OCI-LY3 (cell line): Measurements from ENCODE around the gene CALY.

ENCODE experiments used
- H2AFZ ChIP-seq: fragments of 200-600, 300-600 bp; shearing (Covaris generic); 2 replicates; pipeline ENCODE4 v1.6.0; 2014; ENCODE audit warnings: antibody characterized with exemption, low read depth, low read length
- H3K27ac ChIP-seq: fragments of 200-600, 300-600 bp; sonication (generic); 2 replicates; pipeline ENCODE4 v1.5.1; 2014; ENCODE audit warnings: mild to moderate bottlenecking, low read length, moderate library complexity, mixed read lengths
- H3K27me3 ChIP-seq: fragments of 200-600, 300-600 bp; sonication (generic); 2 replicates; pipeline ENCODE4 v1.6.1; 2014; ENCODE audit warnings: low read depth, low read length, mixed read lengths
- H3K36me3 ChIP-seq: fragments of 200-600, 300-600 bp; sonication (generic); replicated peaks from 2 replicates; pipeline ENCODE3; 2014; ENCODE audit warnings: low read depth, low read length, mixed read lengths
- H3K4me1 ChIP-seq: fragments of 300-600, 200-600 bp; sonication (generic); 2 replicates; pipeline ENCODE4 v1.6.1; 2014; ENCODE audit warnings: low read length, mixed read lengths
- H3K4me2 ChIP-seq: fragments of 200-600, 300-600 bp; sonication (generic); 2 replicates; pipeline ENCODE4 v1.6.1; 2014; ENCODE audit warnings: low read length, mixed read lengths
- H3K4me3 ChIP-seq: fragments of 300-600, 200-600 bp; sonication (generic); 2 replicates; pipeline ENCODE4 v1.5.1; 2014; ENCODE audit warnings: antibody characterized with exemption, mild to moderate bottlenecking, low read length, moderate library complexity
- H3K79me2 ChIP-seq: fragments of 300-600, 200-600 bp; shearing (Covaris generic); 2 replicates; pipeline ENCODE4 v1.6.1; 2014; ENCODE audit warnings: mild to moderate bottlenecking, low read length, mixed read lengths
- H3K9ac ChIP-seq: fragments of 300-600, 200-600 bp; shearing (Covaris generic); 2 replicates; pipeline ENCODE4 v1.6.0; 2014; ENCODE audit warnings: mild to moderate bottlenecking, low read length, moderate library complexity
- H3K9me3 ChIP-seq: fragments of 200-600, 300-600 bp; shearing (Covaris generic); 2 replicates; pipeline ENCODE4 v1.6.1; 2014; ENCODE audit warnings: low read length, mixed read lengths; ENCODE audit not compliant: insufficient read depth
- H4K20me1 ChIP-seq: fragments of 200-600, 300-600 bp; sonication (generic); 2 replicates; pipeline ENCODE4 v1.6.1; 2016; ENCODE audit warnings: low read length, mixed read lengths; ENCODE audit not compliant: insufficient read depth
- EZH2phosphoT487 ChIP-seq: fragments of 200-600 bp; shearing (Covaris generic); IDR thresholded peaks from 2 replicates; pipeline ENCODE4 v1.6.1; 2018; ENCODE audit warnings: antibody characterized with exemption, mixed run types, low read depth
- TF ChIP-seq, protein P1 (sequence below): fragments of 200-600, 300-600 bp; sonication (generic); IDR thresholded peaks from 2 replicates; pipeline ENCODE4 v1.5.1; 2014; ENCODE audit warnings: antibody characterized with exemption, low read length, low read depth

Gene CALY

DNA sequence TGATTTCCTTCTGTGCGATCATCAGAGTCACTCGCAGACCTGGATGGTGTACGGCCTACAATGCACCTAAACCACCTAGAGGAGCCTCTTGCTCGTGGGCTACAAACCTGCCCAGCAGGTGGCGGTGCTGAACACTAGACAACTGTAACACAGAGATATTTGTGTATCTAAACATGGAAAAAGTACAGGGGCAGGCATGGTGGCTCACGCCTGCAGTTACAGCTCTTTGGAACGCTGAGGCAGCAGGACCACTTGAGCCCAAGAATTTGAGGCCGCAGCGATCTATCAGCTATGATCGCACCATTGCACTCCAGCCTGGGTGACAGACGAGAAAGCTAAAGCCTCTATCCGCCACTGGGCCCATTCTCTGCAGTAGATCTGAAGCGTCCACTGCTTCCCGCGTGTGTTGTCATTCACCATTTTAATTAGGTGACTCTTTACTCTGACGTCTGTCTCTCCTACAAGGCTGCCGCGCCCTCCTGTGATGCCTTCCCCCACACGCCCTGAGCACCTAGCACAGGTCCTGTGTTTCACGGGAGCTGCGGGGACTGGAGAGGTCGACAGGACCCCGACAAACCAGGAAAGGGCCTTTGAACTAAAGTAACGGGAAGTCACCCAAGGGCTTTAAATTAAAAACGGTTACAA, 28.8 kb downstream of the CALY start:
- Histone ChIP-seq H3K9me3 (no peaks in the 10 kb centered on the region), H2AFZ (no peak overlapping the region), H3K27me3 (no peaks in the 10 kb centered on the region), H3K36me3 (peaks cover 4% of the 10 kb centered on the region), H4K20me1 (peaks cover 4% of the 10 kb centered on the region), H3K79me2 (peaks cover 52% of the 10 kb centered on the region), H3K4me3 (peak overlapping the region; percentile 100), H3K4me2 (peak overlapping the region; percentile 79), H3K9ac (peak overlapping the region; percentile 96), H3K27ac (peak overlapping the region; percentile 88), H3K4me1 (peaks cover 27% of the 10 kb centered on the region)
- TF ChIP-seq, protein P1, sequence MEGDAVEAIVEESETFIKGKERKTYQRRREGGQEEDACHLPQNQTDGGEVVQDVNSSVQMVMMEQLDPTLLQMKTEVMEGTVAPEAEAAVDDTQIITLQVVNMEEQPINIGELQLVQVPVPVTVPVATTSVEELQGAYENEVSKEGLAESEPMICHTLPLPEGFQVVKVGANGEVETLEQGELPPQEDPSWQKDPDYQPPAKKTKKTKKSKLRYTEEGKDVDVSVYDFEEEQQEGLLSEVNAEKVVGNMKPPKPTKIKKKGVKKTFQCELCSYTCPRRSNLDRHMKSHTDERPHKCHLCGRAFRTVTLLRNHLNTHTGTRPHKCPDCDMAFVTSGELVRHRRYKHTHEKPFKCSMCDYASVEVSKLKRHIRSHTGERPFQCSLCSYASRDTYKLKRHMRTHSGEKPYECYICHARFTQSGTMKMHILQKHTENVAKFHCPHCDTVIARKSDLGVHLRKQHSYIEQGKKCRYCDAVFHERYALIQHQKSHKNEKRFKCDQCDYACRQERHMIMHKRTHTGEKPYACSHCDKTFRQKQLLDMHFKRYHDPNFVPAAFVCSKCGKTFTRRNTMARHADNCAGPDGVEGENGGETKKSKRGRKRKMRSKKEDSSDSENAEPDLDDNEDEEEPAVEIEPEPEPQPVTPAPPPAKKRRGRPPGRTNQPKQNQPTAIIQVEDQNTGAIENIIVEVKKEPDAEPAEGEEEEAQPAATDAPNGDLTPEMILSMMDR: peak; percentile 67
- no peak for TF ChIP-seq EZH2phosphoT487

DNA sequence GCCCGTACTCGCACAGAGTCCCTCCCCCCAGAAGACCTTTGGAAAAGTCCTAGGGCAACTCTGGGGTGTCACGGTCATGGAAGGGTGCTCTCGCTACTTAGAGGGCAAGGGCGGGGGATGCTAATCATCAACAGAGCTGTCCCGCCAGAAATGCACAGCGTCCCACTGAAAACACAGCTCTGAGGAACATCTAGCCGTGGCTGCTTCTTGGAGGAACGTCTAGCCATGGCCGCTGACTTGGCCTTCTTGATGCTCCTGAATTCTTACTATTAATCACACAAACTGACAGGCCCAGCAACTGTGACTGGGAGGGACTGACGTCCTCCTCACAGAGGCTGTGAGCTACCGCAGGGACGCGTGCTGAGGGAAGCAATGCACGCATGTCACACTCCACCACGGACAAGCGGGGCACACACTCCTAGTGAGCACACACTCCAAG, 29.7 kb downstream of the CALY start:
- Histone ChIP-seq H3K4me2 (peak overlapping the region; percentile 79), H3K9ac (no peak overlapping the region), H3K79me2 (peaks cover 52% of the 10 kb centered on the region), H3K27ac (no peak overlapping the region), H3K4me1 (peaks cover 27% of the 10 kb centered on the region), H3K9me3 (no peaks in the 10 kb centered on the region), H3K4me3 (peak overlapping the region; percentile 100), H2AFZ (no peak overlapping the region), H3K36me3 (peaks cover 4% of the 10 kb centered on the region), H4K20me1 (peaks cover 4% of the 10 kb centered on the region), H3K27me3 (no peaks in the 10 kb centered on the region)
- no peak for TF ChIP-seq EZH2phosphoT487
- TF ChIP-seq, protein P1: no peak

DNA sequence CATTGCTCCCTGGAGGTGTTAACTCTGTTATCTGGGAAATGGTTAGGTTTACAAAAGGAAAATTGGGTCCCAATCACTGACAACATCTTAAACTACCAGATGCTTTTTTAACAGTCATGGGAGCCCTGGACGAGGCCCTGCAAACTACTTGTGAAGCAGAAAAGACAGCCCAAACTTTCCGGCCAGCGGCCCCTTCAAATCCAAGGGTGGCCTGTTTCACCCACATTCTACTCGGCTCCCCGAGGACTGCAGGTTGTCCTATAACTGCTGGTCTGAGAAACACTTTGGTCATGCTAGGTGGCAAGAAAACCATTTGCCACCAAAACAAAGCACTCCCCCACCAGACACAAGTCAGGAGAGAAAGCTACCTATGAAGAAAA, 30.6 kb downstream of the CALY start:
- peak overlapping the region; percentile 59; the same call in 1 of the 2 replicates for H3K9ac ChIP-seq
- peaks cover 4% of the 10 kb centered on the region for H4K20me1 ChIP-seq
- no peaks in the 10 kb centered on the region for H3K27me3 ChIP-seq
- no peak for TF ChIP-seq EZH2phosphoT487
- TF ChIP-seq, protein P1: no peak
- peaks cover 27% of the 10 kb centered on the region for H3K4me1 ChIP-seq
- no peaks in the 10 kb centered on the region for H3K9me3 ChIP-seq
- H3K79me2 ChIP-seq: peaks cover 52% of the 10 kb centered on the region
- peak overlapping the region; percentile 50 for H3K4me3 ChIP-seq
- H2AFZ ChIP-seq: no peak overlapping the region
- H3K27ac ChIP-seq: peak overlapping the region; percentile 90
- H3K36me3 ChIP-seq: peaks cover 4% of the 10 kb centered on the region
- peak overlapping the region; percentile 96 for H3K4me2 ChIP-seq

DNA sequence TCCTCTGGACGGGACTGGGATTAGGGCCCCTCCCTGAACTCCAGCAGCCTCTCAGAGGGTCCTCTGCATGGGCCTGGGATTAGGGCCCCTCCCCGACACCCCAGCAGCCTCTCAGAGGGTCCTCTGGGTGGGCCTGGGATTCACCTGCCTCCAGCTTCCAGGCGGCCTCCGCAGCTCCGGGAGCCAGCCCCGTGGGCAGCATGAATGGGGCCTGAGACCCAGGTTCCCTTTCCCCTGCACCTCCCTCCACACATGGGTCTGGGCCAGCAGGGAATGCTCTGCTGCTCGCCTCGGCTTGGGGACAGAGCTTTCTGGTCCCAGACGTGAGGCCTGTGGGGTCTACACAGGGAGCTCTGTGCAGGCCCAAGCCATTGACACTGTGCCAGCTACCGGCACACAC, 33.5 kb downstream of the CALY start:
- no peaks in the 10 kb centered on the region for H3K9me3 ChIP-seq
- TF ChIP-seq, protein P1: no peak
- no peak for TF ChIP-seq EZH2phosphoT487
- H3K4me3 ChIP-seq: no peak overlapping the region
- no peak overlapping the region for H3K4me2 ChIP-seq
- no peak overlapping the region for H3K27ac ChIP-seq
- peaks cover 6% of the 10 kb centered on the region for H3K36me3 ChIP-seq
- H3K4me1 ChIP-seq: peaks cover 24% of the 10 kb centered on the region
- H3K9ac ChIP-seq: no peak overlapping the region
- peaks cover 47% of the 10 kb centered on the region for H3K79me2 ChIP-seq
- H2AFZ ChIP-seq: no peak overlapping the region
- H4K20me1 ChIP-seq: no peaks in the 10 kb centered on the region; the same call in 1 of the 2 replicates
- no peaks in the 10 kb centered on the region for H3K27me3 ChIP-seq
